Right cardiac atrium (tissue), 5 donors: ENCODE data around the gene WDFY2. TPM values are rescaled to one million over a fixed set of nuclear protein-coding genes. Genes with fewer than 3 reads are reported as not detected.
A peak's percentile ranks its signal among the peaks of the same experiment; 100 is the strongest.

Experiments used
- ATAC-seq, 2 donors: fragments of 200-7000 bp; cut with Tn5 transposase; one replicate each; pipeline versions ENCODE4 v1.8.0 to v1.9.1; 2020; ENCODE audit warnings: moderate library complexity in 2 of 2, mild to moderate bottlenecking in 1 of 2
- DNase-seq, 3 donors: peaks; one replicate each; pipeline ENCODE4 v3.0.0-alpha.2; 2020
- H3K27ac ChIP-seq: one replicate; pipeline ENCODE4 v1.5.1; 2013; ENCODE audit warnings: mild to moderate bottlenecking, low read length, control low read depth, moderate library complexity
- H3K27me3 ChIP-seq: one replicate; pipeline ENCODE4 v1.6.1; 2013; ENCODE audit not compliant: control insufficient read depth, insufficient read depth
- H3K4me1 ChIP-seq: one replicate; pipeline ENCODE4 v1.6.1; 2013; ENCODE audit warnings: low read length; ENCODE audit not compliant: control insufficient read depth, insufficient read depth
- H3K4me3 ChIP-seq: one replicate; pipeline ENCODE4 v1.5.1; 2013; ENCODE audit warnings: low read length, control low read depth
- H3K9me3 ChIP-seq: one replicate; pipeline ENCODE4 v1.6.1; 2013; ENCODE audit warnings: low read length; ENCODE audit not compliant: control insufficient read depth
- WGBS: extraction: QIAGEN DNeasy Blood & Tissue Kit; methylation state at CpG from one replicate; pipeline ENCODE4 v1.1.7; 2013; 5-methylcytosine and 5-hydroxymethylcytosine counted together
- intact Hi-C, 4 donors: fragments of 100-400 bp; cut with DNase I; formaldehyde crosslinking; loops; one replicate each; pipeline versions ENCODE4 v1.11.0 to v1.14.0; 2022 to 2023
- polyA plus RNA-seq: library from polyadenylated mRNA; stranded (reverse); fragments of 200-250 nt; gene quantifications from one replicate; pipeline ENCODE4 v1.2.3, GENCODE V29; 2013
- total RNA-seq, 4 donors: library from RNA; stranded (reverse); fragmentation: NEBNext Ultra II Directional; extraction: Animal tissue kit (Norgen Biotek cat#: 25700); gene quantifications; one replicate each; pipeline ENCODE4 v1.2.1, GENCODE V29; 2021
- donor health status: healthy with polysubstance abuse.
- donor health status: DM: no; HTN: yes; CAD: no.
- donor health status: DM: no; HTN: no; CAD: no.
- donor health status: DM: no; HTN: yes; CAD: no; lungs with severe emphysema.
- donor health status: DM: yes; HTN: yes; CAD: no.

WDFY2 gene
- total and polyA plus RNA-seq, 5 donors: 2.6 to 7.9 (median 5.8) TPM

- ATAC-seq: no peak
- peaks cover 15% of the 10 kb centered on the region for H3K4me1 ChIP-seq
- WGBS: 72% methylated on average over 2 of the region's 2 CpGs
- intact Hi-C loops: no loop called here
- H3K4me3 ChIP-seq: no peak overlapping the region
- no peaks in the 10 kb centered on the region for H3K27me3 ChIP-seq
- DNase-seq: no peak
- no peaks in the 10 kb centered on the region for H3K9me3 ChIP-seq
- no peak overlapping the region for H3K27ac ChIP-seq
Measured at GRCh38 chr13:51621602-51622001, 37.3 kb downstream of the WDFY2 start.

DNA sequence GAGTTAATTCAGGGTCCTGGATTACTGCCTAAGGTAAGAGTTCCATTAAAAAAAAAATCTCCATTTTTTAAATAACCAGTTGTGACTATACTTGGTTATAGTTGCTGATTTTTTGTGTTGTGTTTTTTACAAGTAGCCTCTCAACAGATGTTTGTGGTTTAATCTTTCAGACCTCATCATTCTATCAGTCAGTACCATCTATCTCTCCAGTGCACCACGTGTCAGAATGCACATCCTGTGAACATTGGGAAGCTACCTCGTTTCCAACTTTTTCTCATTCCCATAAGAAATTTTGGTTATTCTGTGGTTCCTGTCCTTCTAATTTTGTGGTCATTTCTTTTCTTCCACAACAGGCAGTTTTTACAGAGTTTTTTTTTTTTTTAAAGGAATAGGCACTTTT lies 39.2 kb downstream of the WDFY2 start:
- 42% methylated on average over 2 of the region's 2 CpGs for WGBS
- no peak overlapping the region for H3K27ac ChIP-seq
- no peaks in the 10 kb centered on the region for H3K9me3 ChIP-seq
- intact Hi-C loops: no loop called here
- no peak for ATAC-seq
- DNase-seq: no peak
- H3K4me1 ChIP-seq: peaks cover 15% of the 10 kb centered on the region
- no peak overlapping the region for H3K4me3 ChIP-seq
- H3K27me3 ChIP-seq: no peaks in the 10 kb centered on the region

GRCh38 chr13:51624207-51624606 lies 39.9 kb downstream of the WDFY2 start:
- H3K4me1 ChIP-seq: peaks cover 10% of the 10 kb centered on the region
- WGBS: 87% methylated on average over 1 of the region's 1 CpG
- intact Hi-C loops: no loop called here

DNA sequence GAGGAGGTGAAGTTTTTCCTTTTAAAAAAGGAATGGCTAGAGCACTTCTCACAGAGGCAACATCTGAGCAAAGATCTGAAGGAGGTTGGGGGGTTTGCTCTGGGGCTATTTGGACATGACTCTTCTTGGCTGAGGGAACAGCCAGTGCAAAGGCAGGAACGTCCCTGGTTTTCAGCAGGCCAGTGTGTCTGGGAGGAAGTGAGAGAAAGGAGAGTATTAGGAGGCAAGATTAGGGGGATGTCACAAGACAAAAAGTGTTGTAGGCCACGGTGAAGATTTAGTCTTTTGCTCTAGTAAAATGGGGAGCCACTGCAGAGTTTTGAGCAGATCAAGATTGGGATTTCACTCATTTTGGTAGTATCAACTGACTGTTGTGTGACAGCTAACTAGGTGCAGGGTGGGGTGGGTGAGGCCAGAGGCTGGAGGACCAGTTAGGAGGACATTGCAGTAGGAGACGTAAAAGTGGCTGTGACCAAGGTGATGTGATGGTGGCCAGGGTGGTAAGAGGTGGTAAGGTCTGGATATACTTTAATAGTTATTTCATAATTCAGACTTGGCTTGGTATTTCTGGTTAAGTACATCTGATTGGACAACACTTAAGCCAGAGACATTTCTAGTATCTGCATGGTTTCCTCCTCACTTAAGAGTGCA lies 40.6 kb downstream of the WDFY2 start:
- Histone ChIP-seq H3K4me1 (peaks cover 8% of the 10 kb centered on the region), H3K27ac (no peak overlapping the region), H3K27me3 (no peaks in the 10 kb centered on the region), H3K9me3 (no peaks in the 10 kb centered on the region), H3K4me3 (no peak overlapping the region)
- 63% methylated on average over 3 of the region's 3 CpGs for WGBS
- intact Hi-C loops: no loop called here
- DNase-seq (no peak), ATAC-seq (no peak)

More at GRCh38 chr13:51624207-51624606, 39.9 kb downstream of the WDFY2 start:
- no peak overlapping the region for H3K27ac ChIP-seq
- H3K27me3 ChIP-seq: no peaks in the 10 kb centered on the region
- no peaks in the 10 kb centered on the region for H3K9me3 ChIP-seq
- DNase-seq: no peak
- no peak overlapping the region for H3K4me3 ChIP-seq
- ATAC-seq: no peak

- peaks cover 2% of the 10 kb centered on the region for H3K4me1 ChIP-seq
- 56% methylated on average over 7 of the region's 7 CpGs for WGBS
Measured at GRCh38 chr13:51625555-51626345, 41.5 kb downstream of the WDFY2 start.

GRCh38 chr13:51626749-51627148 lies 42.5 kb downstream of the WDFY2 start:
- no peaks in the 10 kb centered on the region for H3K27me3 ChIP-seq
- H3K9me3 ChIP-seq: no peaks in the 10 kb centered on the region
- no peak overlapping the region for H3K27ac ChIP-seq
- 94% methylated on average over 3 of the region's 3 CpGs for WGBS
- peak in 1 of 2 donors; percentile 33 for ATAC-seq
- H3K4me1 ChIP-seq: peaks cover 2% of the 10 kb centered on the region
- H3K4me3 ChIP-seq: no peak overlapping the region
- DNase-seq: peak in 1 of 3 donors; percentile 17
- intact Hi-C loops: no loop called here

More at GRCh38 chr13:51625555-51626345, 41.5 kb downstream of the WDFY2 start:
- intact Hi-C loops: no loop called here
- DNase-seq: peak; percentile 36 to 74 (median 65)
- peak; percentile 31 to 77 for ATAC-seq
- Histone ChIP-seq H3K27ac (no peak overlapping the region), H3K4me3 (no peak overlapping the region), H3K9me3 (no peaks in the 10 kb centered on the region), H3K27me3 (no peaks in the 10 kb centered on the region)

- H3K9me3 ChIP-seq: no peaks in the 10 kb centered on the region
- no peaks in the 10 kb centered on the region for H3K27me3 ChIP-seq
- DNase-seq (peak in 2 of 3 donors; percentile 35 to 39), ATAC-seq (no peak)
- H3K4me1 ChIP-seq: peaks cover 4% of the 10 kb centered on the region
- no peak overlapping the region for H3K27ac ChIP-seq
- WGBS: 92% methylated on average over 21 of the region's 21 CpGs
- no peak overlapping the region for H3K4me3 ChIP-seq
- intact Hi-C loops: no loop called here
Measured at GRCh38 chr13:51628059-51628852, 44.0 kb downstream of the WDFY2 start.

GRCh38 chr13:51629491-51630287 lies 45.4 kb downstream of the WDFY2 start:
- DNase-seq (no peak), ATAC-seq (no peak)
- intact Hi-C loops: no loop called here
- Histone ChIP-seq H3K27ac (no peak overlapping the region), H3K4me3 (no peak overlapping the region), H3K27me3 (no peaks in the 10 kb centered on the region), H3K9me3 (no peaks in the 10 kb centered on the region), H3K4me1 (peaks cover 4% of the 10 kb centered on the region)
- 83% methylated on average over 2 of the region's 2 CpGs for WGBS

GRCh38 chr13:51630288-51630615 lies 46.0 kb downstream of the WDFY2 start:
- no peak for DNase-seq
- intact Hi-C loops: no loop called here
- H3K4me3 ChIP-seq: no peak overlapping the region
- H3K27ac ChIP-seq: no peak overlapping the region
- H3K4me1 ChIP-seq: peaks cover 4% of the 10 kb centered on the region
- no peaks in the 10 kb centered on the region for H3K27me3 ChIP-seq
- WGBS: 89% methylated on average over 2 of the region's 2 CpGs
- ATAC-seq: no peak
- H3K9me3 ChIP-seq: no peaks in the 10 kb centered on the region

DNA sequence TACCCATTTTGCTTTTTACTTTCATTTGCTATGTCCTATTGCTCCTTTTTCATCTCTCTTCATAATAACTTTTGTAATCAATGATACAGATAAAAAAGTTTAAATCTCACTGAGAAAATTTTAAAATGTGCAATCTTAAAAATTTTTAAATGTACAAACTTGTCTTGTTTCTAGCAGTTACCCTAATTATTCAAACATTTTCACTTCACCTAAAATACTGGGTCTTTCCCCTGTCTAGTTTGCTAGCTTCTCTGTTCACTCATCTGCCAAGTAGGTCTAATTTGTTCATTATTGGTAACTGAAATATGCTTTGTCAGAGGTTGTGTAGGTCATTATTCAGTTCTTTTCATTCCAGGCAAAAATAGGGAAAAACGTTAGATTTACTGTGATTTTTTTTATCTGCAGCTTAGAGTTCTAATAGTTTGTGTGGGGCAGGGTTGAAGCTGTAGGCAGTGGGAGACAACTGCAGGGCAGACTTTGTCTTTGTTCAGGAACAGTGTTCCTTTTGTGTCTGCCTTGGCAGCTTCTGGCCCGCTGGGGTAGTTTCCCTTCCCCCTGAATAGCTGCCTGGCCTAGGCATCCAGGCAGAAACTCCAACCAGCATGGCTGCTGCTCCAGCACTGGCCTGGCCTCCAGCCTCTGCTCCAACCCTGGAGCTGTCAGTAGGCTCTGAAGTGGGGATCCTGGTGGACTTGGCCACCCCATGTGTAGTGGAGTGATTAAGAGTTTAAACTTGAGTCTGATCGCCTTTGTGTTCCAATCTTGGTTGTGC lies 48.5 kb downstream of the WDFY2 start:
- peaks cover 5% of the 10 kb centered on the region for H3K4me1 ChIP-seq
- ATAC-seq: peak in 1 of 2 donors; percentile 67
- 61% methylated on average over 3 of the region's 3 CpGs for WGBS

More for the DNA sequence above, 48.5 kb downstream of the WDFY2 start:
- Histone ChIP-seq H3K27ac (no peak overlapping the region), H3K27me3 (no peaks in the 10 kb centered on the region), H3K9me3 (no peaks in the 10 kb centered on the region), H3K4me3 (no peak overlapping the region)
- intact Hi-C loops: no loop called here
- peak in 1 of 3 donors; percentile 50 for DNase-seq
